HepG2 (cell line): ENCODE results near the gene MPPE1. TPM values are rescaled to one million over a fixed set of nuclear protein-coding genes. Genes with fewer than 3 reads are reported as not detected.

Source experiments
- AGO2 ChIP-seq: fragments of 200-400 bp; formaldehyde crosslinking; optimal IDR thresholded peaks from 2 replicates; pipeline ENCODE3; 2017; ENCODE audit warnings: mild to moderate bottlenecking, low read depth, low read length, moderate library complexity
- GABPB1 ChIP-seq: IDR thresholded peaks from 2 replicates; pipeline ENCODE4 v1.6.1; 2016; ENCODE audit warnings: mild to moderate bottlenecking, missing genetic modification reagents, moderate library complexity, missing compliant biosample characterization
- KLF16 ChIP-seq, 2 experiments: sonication (generic) in 1 of 2; formaldehyde crosslinking in 1 of 2; IDR thresholded peaks; 2 replicates each; pipeline versions ENCODE4 v1.6.1 to v1.8.0; 2016 to 2023; ENCODE audit warnings: missing genetic modification reagents in 2 of 2, missing compliant biosample characterization in 1 of 2
- MAFK ChIP-seq, 2 experiments: IDR thresholded peaks in 1 of 2; conservative IDR thresholded peaks in 1 of 2; 2 replicates each; pipeline ENCODE4 v1.6.1; 2011; ENCODE audit warnings: improper control_type of control experiment in 2 of 2, low read length in 2 of 2
- MAX ChIP-seq: IDR thresholded peaks from 2 replicates; pipeline ENCODE4 v1.6.1; 2012; ENCODE audit warnings: inconsistent platforms
- NFYB ChIP-seq: sonication (generic); formaldehyde crosslinking; IDR thresholded peaks from 2 replicates; pipeline ENCODE4 v1.4.0; 2020; ENCODE audit warnings: missing genetic modification reagents
- PHF8 ChIP-seq: sonication (generic); formaldehyde crosslinking; IDR thresholded peaks from 2 replicates; pipeline ENCODE4 v1.5.0; 2020; ENCODE audit warnings: missing genetic modification reagents
- RBM22 ChIP-seq: fragments of 200-400 bp; formaldehyde crosslinking; optimal IDR thresholded peaks from 2 replicates; pipeline ENCODE3; 2017; ENCODE audit warnings: mild to moderate bottlenecking, low read length, moderate library complexity
- RXRB ChIP-seq: IDR thresholded peaks from 2 replicates; pipeline ENCODE4 v1.6.1; 2016; ENCODE audit warnings: borderline replicate concordance, missing genetic modification reagents, missing compliant biosample characterization
- SKIL ChIP-seq: sonication (generic); formaldehyde crosslinking; IDR thresholded peaks from 2 replicates; pipeline ENCODE4 v1.8.0; 2022; ENCODE audit warnings: missing genetic modification reagents, mild to moderate bottlenecking, moderate library complexity, borderline replicate concordance
- XBP1 ChIP-seq: sonication (generic); formaldehyde crosslinking; IDR thresholded peaks from 2 replicates; pipeline ENCODE4 v1.5.0; 2020; ENCODE audit warnings: missing genetic modification reagents
- ZFP36L1 ChIP-seq: sonication (generic); formaldehyde crosslinking; IDR thresholded peaks from 2 replicates; pipeline ENCODE4 v1.8.0; 2022; ENCODE audit warnings: mild to moderate bottlenecking, missing genetic modification reagents, moderate library complexity
- ZHX1 ChIP-seq: sonication (generic); formaldehyde crosslinking; IDR thresholded peaks from 2 replicates; pipeline ENCODE4 v1.8.1; 2022; ENCODE audit warnings: low read depth, mild to moderate bottlenecking, missing genetic modification reagents
- ZNF646 ChIP-seq: sonication (generic); formaldehyde crosslinking; IDR thresholded peaks from 2 replicates; pipeline ENCODE4 v1.9.0; 2021; ENCODE audit warnings: mild to moderate bottlenecking, missing genetic modification reagents
- ZNF652 ChIP-seq: IDR thresholded peaks from 2 replicates; pipeline ENCODE4 v1.6.1; 2016; ENCODE audit warnings: low read depth, borderline replicate concordance
- ZNF737 ChIP-seq: sonication (generic); formaldehyde crosslinking; IDR thresholded peaks from 2 replicates; pipeline ENCODE4 v1.5.0; 2020; ENCODE audit warnings: missing genetic modification reagents, mild to moderate bottlenecking, borderline replicate concordance
- ZNF816 ChIP-seq: sonication (generic); formaldehyde crosslinking; IDR thresholded peaks from 2 replicates; pipeline ENCODE4 v1.8.0; 2022; ENCODE audit warnings: missing genetic modification reagents, mild to moderate bottlenecking, borderline replicate concordance
- polyA plus RNA-seq, 8 experiments: library from polyadenylated mRNA; depleted of rRNA in 3 of 8; stranded (reverse) in 7 of 8; unstranded in 1 of 8; fragments of >200 nt; fragmentation: Illumina TruSeq in 4 of 8; extraction: Trizol in 4 of 8; gene quantifications; 2 replicates each; pipeline versions ENCODE4 v1.2.1 to v1.2.3, GENCODE V29; 2011 to 2016; ENCODE audit warnings: low read depth in 4 of 8, missing spikeins in 1 of 8, mixed read lengths in 1 of 8; ENCODE audit not compliant: insufficient read depth in 1 of 8
- total RNA-seq, 5 experiments: library from RNA; depleted of rRNA; stranded (reverse); fragments of >200 nt; fragmentation: Illumina TruSeq; extraction: Trizol; gene quantifications; 2 replicates each; pipeline ENCODE4 v1.2.3, GENCODE V29; 2016; ENCODE audit warnings: low read depth in 1 of 5

Gene MPPE1
- total and polyA plus RNA-seq, 2 of the 13 experiments (the other 11 are each of a cell fraction or from before 2014, with no cell fraction given), result 9.6 to 11.9 TPM

- TF ChIP-seq ZNF646, result no peak; the same call in 1 of the 2 replicates
- peak; percentile 44; the same call in 1 of the 2 replicates for TF ChIP-seq GABPB1 (CRISPR knock-in tag)
- peak; percentile 49; the same call in 1 of the 2 replicates for TF ChIP-seq RXRB
- peak; percentile 59 for TF ChIP-seq NFYB (CRISPR knock-in tag)
- TF ChIP-seq PHF8 (CRISPR knock-in tag), result peak; percentile 37; the same call in 1 of the 2 replicates
- peak; percentile 80; the same call in 1 of the 2 replicates for TF ChIP-seq ZFP36L1 (CRISPR knock-in tag)
- peak; percentile 54 to 89 for TF ChIP-seq MAFK (conservative IDR thresholded peaks at IDR 0.05 in 1 of 2, IDR thresholded peaks at IDR 0.05 in 1 of 2; ENCODE audit: low read length in 2 of 2)
- TF ChIP-seq SKIL, result no peak
- TF ChIP-seq ZNF737, result no peak
- peak; percentile 87; the same call in 1 of the 2 replicates for TF ChIP-seq ZHX1 (CRISPR knock-in tag)
- no peak for TF ChIP-seq RBM22
- 0 out of 2 replicates have a peak, but pooled peaks have one; percentile 6 for TF ChIP-seq ZNF652 (CRISPR knock-in tag)
- no peak for TF ChIP-seq AGO2
- TF ChIP-seq KLF16 (CRISPR knock-in tag; IDR thresholded peaks at IDR 0.05), result peak in 1 of 2 experiments; percentile 69; a peak in 1 of 4 replicates
- peak; percentile 66; the same call in 1 of the 2 replicates for TF ChIP-seq MAX
- no peak for TF ChIP-seq XBP1 (CRISPR knock-in tag)
- TF ChIP-seq ZNF816 (CRISPR knock-in tag), result no peak
Measured at GRCh38 chr18:11857177-11857887, 50.8 kb downstream of the MPPE1 start (continued).
